NCI-H526 (cell line): Measurements from ENCODE around the gene HNRNPC.

Source experiments
- DNase-seq, 2 experiments: peaks; one replicate each; lab custom pipeline; 2025; lab: John Stamatoyannopoulos, UW

The HNRNPC gene

GRCh38 chr14:21210023-21210422 is 59.2 kb downstream of the HNRNPC start:
- no peak for DNase-seq

- no peak for DNase-seq
These were observed 60.1 kb downstream of the HNRNPC start for GRCh38 chr14:21209185-21209584.

GRCh38 chr14:21208554-21208953 is 60.7 kb downstream of the HNRNPC start:
- DNase-seq, result no peak

- no peak for DNase-seq
These were observed 62.2 kb downstream of the HNRNPC start for GRCh38 chr14:21206753-21207684.

- no peak for DNase-seq
These were observed 63.3 kb downstream of the HNRNPC start for GRCh38 chr14:21205678-21206581.

GRCh38 chr14:21205026-21205677 is 64.1 kb downstream of the HNRNPC start:
- no peak for DNase-seq

- DNase-seq, result no peak
These were observed 64.8 kb downstream of the HNRNPC start for GRCh38 chr14:21204167-21205025.

GRCh38 chr14:21203470-21204166 is 65.6 kb downstream of the HNRNPC start:
- peak in 1 of 2 experiments; percentile 16 for DNase-seq

GRCh38 chr14:21202463-21203358 is 66.5 kb downstream of the HNRNPC start:
- DNase-seq, result no peak

- DNase-seq, result no peak
These were observed 67.3 kb downstream of the HNRNPC start for GRCh38 chr14:21201732-21202462.

GRCh38 chr14:21200752-21201461 is 68.3 kb downstream of the HNRNPC start:
- DNase-seq, result no peak

- DNase-seq, result no peak
These were observed 69.4 kb downstream of the HNRNPC start for GRCh38 chr14:21199611-21200560.

- DNase-seq, result no peak
These were observed 71.6 kb downstream of the HNRNPC start for GRCh38 chr14:21197418-21198205.

GRCh38 chr14:21194597-21194996 is 74.6 kb downstream of the HNRNPC start:
- no peak for DNase-seq

GRCh38 chr14:21192875-21193535 is 76.2 kb downstream of the HNRNPC start:
- no peak for DNase-seq

GRCh38 chr14:21192447-21192822 is 76.8 kb downstream of the HNRNPC start:
- DNase-seq, result no peak
